Epithelial cell of proximal tubule (primary cell): ENCODE data around the gene SEMA4A. TPM values are rescaled to one million over a fixed set of nuclear protein-coding genes. Genes with fewer than 3 reads are reported as not detected.
A peak's percentile ranks its signal among the peaks of the same experiment; 100 is the strongest.

Experiments used
- DNase-seq: peaks from one replicate; pipeline ENCODE4 v3.0.0-alpha.2; 2011; ENCODE audit warnings: low read depth
- H3K4me3 ChIP-seq: 2 replicates; pipeline ENCODE4 v1.5.1; 2011; ENCODE audit warnings: low read depth, mild to moderate bottlenecking, low read length
- total RNA-seq: library from RNA; depleted of rRNA; stranded (reverse); fragments of >200 nt; gene quantifications from 2 replicates; pipeline ENCODE4 v1.2.3, GENCODE V29; 2015
- TF ChIP-seq, protein P1 (sequence below): conservative IDR thresholded peaks from 2 replicates; pipeline ENCODE4 v1.5.1; 2012; ENCODE audit warnings: low read depth, mild to moderate bottlenecking, low read length

The SEMA4A gene
- total RNA-seq, 1 donor from 2014 or later = 3.5 TPM

DNA sequence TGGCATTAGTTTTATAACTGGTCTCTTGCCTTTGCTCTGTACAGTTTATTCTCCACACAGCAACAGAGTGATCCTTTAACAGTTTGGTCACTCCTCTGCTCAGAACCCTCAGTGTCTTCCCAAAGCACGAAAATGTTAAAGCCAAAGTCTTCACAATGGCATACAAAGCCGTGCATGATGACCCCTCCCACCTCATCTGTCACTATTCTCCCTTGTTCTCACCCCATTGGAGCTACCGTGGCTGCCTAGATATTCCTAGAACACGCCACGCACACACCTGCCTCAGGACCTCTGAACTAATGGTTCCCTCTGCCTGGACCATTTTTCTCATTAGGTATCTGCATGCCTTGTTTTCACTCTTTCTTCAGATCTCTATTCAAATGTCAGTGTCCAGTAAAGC lies 8.6 kb upstream of the SEMA4A start:
- DNase-seq = no peak
- TF ChIP-seq, protein P1, sequence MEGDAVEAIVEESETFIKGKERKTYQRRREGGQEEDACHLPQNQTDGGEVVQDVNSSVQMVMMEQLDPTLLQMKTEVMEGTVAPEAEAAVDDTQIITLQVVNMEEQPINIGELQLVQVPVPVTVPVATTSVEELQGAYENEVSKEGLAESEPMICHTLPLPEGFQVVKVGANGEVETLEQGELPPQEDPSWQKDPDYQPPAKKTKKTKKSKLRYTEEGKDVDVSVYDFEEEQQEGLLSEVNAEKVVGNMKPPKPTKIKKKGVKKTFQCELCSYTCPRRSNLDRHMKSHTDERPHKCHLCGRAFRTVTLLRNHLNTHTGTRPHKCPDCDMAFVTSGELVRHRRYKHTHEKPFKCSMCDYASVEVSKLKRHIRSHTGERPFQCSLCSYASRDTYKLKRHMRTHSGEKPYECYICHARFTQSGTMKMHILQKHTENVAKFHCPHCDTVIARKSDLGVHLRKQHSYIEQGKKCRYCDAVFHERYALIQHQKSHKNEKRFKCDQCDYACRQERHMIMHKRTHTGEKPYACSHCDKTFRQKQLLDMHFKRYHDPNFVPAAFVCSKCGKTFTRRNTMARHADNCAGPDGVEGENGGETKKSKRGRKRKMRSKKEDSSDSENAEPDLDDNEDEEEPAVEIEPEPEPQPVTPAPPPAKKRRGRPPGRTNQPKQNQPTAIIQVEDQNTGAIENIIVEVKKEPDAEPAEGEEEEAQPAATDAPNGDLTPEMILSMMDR = no peak
- H3K4me3 ChIP-seq = no peak overlapping the region

- no peak overlapping the region for H3K4me3 ChIP-seq
- DNase-seq = no peak
- TF ChIP-seq, protein P1 = no peak
Observed at GRCh38 chr1:156145650-156146019, 7.8 kb upstream of the SEMA4A start.

DNA sequence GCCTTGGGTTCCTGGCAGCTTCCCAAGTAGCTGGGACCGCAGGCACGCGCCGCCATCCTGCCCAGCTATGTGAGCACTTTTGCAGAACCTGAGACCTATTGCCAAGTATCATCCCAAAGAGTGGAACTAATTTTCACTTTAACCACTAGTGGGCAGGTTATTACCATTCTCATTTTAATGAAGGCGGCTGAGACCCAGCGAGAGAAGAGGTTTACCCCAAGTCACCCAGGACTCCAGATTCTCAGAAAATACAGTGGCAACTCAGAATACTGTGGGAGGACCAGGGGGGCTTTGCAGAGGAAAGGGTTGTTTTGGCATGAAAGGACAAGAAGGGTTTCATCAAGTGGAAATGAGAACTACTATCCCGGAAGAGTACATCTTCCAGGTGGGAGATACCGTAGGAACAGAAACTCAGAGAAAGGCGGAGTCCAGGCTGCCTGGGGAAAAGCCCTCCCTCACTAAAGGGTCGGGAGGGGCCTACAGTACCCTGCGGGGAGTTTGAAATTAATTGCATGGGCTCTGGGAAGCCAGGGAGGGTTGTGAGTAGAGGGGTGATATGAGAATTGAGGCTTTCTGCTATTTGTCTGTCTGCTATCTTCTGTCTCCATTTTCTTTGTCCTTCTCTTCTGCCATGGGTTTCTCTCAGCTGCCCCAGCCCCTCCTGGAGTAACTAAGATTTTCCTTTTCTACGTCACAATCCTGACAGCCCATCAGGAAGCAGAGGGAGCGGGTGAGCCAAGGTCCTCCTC lies 7.2 kb upstream of the SEMA4A start:
- DNase-seq = peak; percentile 80
- TF ChIP-seq, protein P1 = peak; percentile 75

DNA sequence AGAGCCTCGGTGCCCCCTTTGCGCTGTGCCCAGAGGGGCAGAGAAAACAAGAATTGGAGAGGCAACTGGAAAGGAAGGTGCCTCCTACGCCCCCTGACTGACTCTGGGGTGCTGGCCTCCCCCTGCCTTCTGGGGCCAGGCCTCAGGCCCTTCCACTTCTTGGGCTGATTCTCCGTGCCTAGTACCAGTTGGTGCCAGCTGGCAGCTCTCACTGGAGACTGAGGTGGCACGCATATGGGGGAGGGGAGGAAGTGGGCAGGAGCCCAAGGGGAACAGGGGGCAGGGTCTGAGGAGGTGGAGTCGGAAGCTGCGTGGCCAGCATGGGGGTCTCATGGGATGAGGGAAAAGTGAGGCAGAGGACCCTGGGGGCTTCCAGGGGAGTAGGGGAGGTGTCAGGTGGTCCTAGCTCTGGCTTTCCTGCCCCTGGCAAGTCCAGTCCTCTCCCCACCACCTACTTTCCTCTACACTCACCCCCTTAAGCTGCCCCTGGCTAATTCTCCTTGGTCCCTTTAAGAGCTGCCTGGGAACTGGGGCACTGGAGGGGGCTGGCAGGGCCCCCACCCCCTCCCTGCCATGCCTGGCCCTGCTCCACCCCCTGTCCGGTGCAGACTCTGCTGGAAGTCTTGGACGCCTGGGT lies 6.5 kb upstream of the SEMA4A start:
- TF ChIP-seq, protein P1 = no peak

More for the DNA sequence above, 7.2 kb upstream of the SEMA4A start:
- H3K4me3 ChIP-seq = no peak overlapping the region

GRCh38 chr1:156148216-156148615 lies 5.2 kb upstream of the SEMA4A start:
- no peak overlapping the region for H3K4me3 ChIP-seq
- TF ChIP-seq, protein P1 = no peak
- DNase-seq = no peak

More for the DNA sequence above, 6.5 kb upstream of the SEMA4A start:
- no peak for DNase-seq
- H3K4me3 ChIP-seq = no peak overlapping the region

- no peak for DNase-seq
- TF ChIP-seq, protein P1 = no peak
Observed at GRCh38 chr1:156149374-156150332, 3.7 kb upstream of the SEMA4A start.

More at GRCh38 chr1:156149374-156150332, 3.7 kb upstream of the SEMA4A start:
- no peak overlapping the region for H3K4me3 ChIP-seq
